KMS-11 (cell line): ENCODE results near the gene ATP8A1.

Source experiments
- H2AFZ ChIP-seq: fragments of 200-600 bp; sonication (generic); 2 replicates; pipeline ENCODE4 v1.6.1; 2016; ENCODE audit warnings: antibody characterized with exemption, mixed run types, low read depth
- H3K27ac ChIP-seq: fragments of 200-600 bp; sonication (generic); 2 replicates; pipeline ENCODE4 v1.6.1; 2016; ENCODE audit warnings: mild to moderate bottlenecking, mixed run types
- H3K27me3 ChIP-seq: fragments of 200-600 bp; sonication (generic); 2 replicates; pipeline ENCODE4 v1.6.1; 2017; ENCODE audit warnings: mild to moderate bottlenecking, low read depth, mixed run types, moderate library complexity; ENCODE audit not compliant: insufficient read depth
- H3K36me3 ChIP-seq: fragments of 200-600 bp; sonication (generic); 2 replicates; pipeline ENCODE4 v1.6.1; 2017; ENCODE audit warnings: mild to moderate bottlenecking, mixed run types; ENCODE audit not compliant: insufficient read depth
- H3K4me1 ChIP-seq: fragments of 200-600 bp; sonication (generic); 2 replicates; pipeline ENCODE4 v1.6.1; 2016; ENCODE audit warnings: mild to moderate bottlenecking, low read depth, mixed run types; ENCODE audit not compliant: poor library complexity, severe bottlenecking
- H3K4me2 ChIP-seq: fragments of 200-600 bp; sonication (generic); 2 replicates; pipeline ENCODE4 v1.7.0; 2016; ENCODE audit warnings: mild to moderate bottlenecking, mixed run types
- H3K4me3 ChIP-seq: fragments of 200-600 bp; sonication (generic); IDR thresholded peaks from 2 replicates; pipeline ENCODE4 v1.6.1; 2017; ENCODE audit warnings: low read depth, low read length, mixed read lengths; ENCODE audit not compliant: insufficient read depth
- H3K79me2 ChIP-seq: fragments of 200-600 bp; sonication (generic); 2 replicates; pipeline ENCODE4 v1.6.1; 2016; ENCODE audit warnings: low read depth, mixed run types; ENCODE audit not compliant: insufficient read depth
- H3K9ac ChIP-seq: fragments of 200-600 bp; sonication (generic); 2 replicates; pipeline ENCODE4 v1.6.1; 2016; ENCODE audit warnings: mild to moderate bottlenecking, mixed run types
- H4K20me1 ChIP-seq: fragments of 200-600 bp; sonication (generic); 2 replicates; pipeline ENCODE4 v1.6.1; 2016; ENCODE audit warnings: mild to moderate bottlenecking, mixed run types; ENCODE audit not compliant: insufficient read depth
- TF ChIP-seq, protein P1 (sequence below): fragments of 200-600 bp; sonication (generic); conservative IDR thresholded peaks from 2 replicates; pipeline ENCODE4 v1.6.1; 2017; ENCODE audit warnings: low read depth, mild to moderate bottlenecking, antibody characterized with exemption, low read length, moderate library complexity, mixed read lengths

Gene ATP8A1

GRCh38 chr4:42633605-42634388 is 23.1 kb downstream of the ATP8A1 start:
- Histone ChIP-seq H3K4me2 (no peak overlapping the region), H3K9ac (no peak overlapping the region), H3K27me3 (no peaks in the 10 kb centered on the region), H2AFZ (no peak overlapping the region), H3K79me2 (no peaks in the 10 kb centered on the region), H4K20me1 (no peaks in the 10 kb centered on the region), H3K4me1 (peaks cover 36% of the 10 kb centered on the region), H3K27ac (no peak overlapping the region), H3K4me3 (no peak overlapping the region), H3K36me3 (no peaks in the 10 kb centered on the region)
- TF ChIP-seq, protein P1, sequence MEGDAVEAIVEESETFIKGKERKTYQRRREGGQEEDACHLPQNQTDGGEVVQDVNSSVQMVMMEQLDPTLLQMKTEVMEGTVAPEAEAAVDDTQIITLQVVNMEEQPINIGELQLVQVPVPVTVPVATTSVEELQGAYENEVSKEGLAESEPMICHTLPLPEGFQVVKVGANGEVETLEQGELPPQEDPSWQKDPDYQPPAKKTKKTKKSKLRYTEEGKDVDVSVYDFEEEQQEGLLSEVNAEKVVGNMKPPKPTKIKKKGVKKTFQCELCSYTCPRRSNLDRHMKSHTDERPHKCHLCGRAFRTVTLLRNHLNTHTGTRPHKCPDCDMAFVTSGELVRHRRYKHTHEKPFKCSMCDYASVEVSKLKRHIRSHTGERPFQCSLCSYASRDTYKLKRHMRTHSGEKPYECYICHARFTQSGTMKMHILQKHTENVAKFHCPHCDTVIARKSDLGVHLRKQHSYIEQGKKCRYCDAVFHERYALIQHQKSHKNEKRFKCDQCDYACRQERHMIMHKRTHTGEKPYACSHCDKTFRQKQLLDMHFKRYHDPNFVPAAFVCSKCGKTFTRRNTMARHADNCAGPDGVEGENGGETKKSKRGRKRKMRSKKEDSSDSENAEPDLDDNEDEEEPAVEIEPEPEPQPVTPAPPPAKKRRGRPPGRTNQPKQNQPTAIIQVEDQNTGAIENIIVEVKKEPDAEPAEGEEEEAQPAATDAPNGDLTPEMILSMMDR: no peak

DNA sequence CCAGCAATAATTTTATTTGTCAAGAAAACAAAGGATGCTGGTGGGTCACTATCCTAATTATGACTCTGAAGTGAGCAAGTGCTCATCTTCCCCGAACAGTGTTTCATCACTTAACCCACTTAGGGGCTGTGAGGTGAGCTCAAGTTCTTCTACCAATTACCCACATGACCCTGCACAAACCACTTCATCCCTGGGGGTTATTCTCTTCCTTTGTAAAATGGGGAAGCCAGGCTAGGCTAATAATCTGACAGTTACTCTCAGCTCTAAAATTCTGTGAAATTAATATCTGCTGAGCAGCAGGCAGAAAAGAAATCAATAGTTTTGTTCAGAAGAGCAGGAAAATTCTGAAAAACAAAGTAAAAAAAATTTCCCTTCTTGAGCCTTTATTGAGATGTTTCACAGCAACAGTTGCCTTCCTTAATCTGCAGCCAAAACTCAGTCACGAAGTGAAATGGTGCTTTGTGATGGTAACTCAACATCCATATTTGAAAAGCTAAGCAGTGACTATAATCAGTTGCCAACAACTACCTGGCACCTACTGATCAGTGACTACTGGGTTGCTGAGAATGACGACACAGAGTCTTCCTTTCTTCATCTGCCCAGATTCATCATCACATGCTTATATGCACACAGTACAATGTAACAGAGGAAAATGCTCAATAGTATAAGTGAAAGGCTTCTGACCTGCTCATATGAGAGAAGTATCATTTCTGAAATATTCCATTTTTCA is 24.1 kb downstream of the ATP8A1 start:
- no peak overlapping the region for H3K4me3 ChIP-seq
- H3K9ac ChIP-seq: no peak overlapping the region
- H3K27ac ChIP-seq: no peak overlapping the region
- no peak overlapping the region for H2AFZ ChIP-seq
- peaks cover 36% of the 10 kb centered on the region for H3K4me1 ChIP-seq
- H3K36me3 ChIP-seq: no peaks in the 10 kb centered on the region
- H3K27me3 ChIP-seq: no peaks in the 10 kb centered on the region
- H3K4me2 ChIP-seq: no peak overlapping the region
- no peaks in the 10 kb centered on the region for H4K20me1 ChIP-seq
- TF ChIP-seq, protein P1: no peak
- H3K79me2 ChIP-seq: no peaks in the 10 kb centered on the region

DNA sequence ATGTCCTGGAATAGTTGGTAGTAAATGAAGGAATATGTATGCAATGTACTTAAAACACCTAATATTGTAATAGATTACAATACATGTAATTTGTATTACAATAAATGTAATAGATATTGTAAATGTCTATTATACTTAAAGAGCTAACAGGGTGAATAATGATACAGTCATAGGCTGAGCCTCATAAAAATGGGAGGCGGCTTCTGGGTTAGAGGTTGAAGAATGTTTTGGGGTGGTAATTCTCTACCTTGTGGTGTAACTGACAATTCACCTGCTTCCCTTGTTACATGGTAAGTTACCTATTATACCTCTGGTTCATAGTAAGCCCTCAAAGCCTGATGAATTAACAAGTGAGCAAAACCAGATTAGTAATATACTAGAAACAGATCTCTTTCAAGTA is 26.0 kb downstream of the ATP8A1 start:
- H3K79me2 ChIP-seq: no peaks in the 10 kb centered on the region; the same call in 1 of the 2 replicates
- TF ChIP-seq, protein P1: no peak
- H4K20me1 ChIP-seq: no peaks in the 10 kb centered on the region
- no peak overlapping the region for H3K4me3 ChIP-seq
- no peak overlapping the region for H2AFZ ChIP-seq
- no peaks in the 10 kb centered on the region for H3K36me3 ChIP-seq
- H3K4me2 ChIP-seq: no peak overlapping the region
- peaks cover 42% of the 10 kb centered on the region for H3K4me1 ChIP-seq
- H3K9ac ChIP-seq: no peak overlapping the region
- no peak overlapping the region for H3K27ac ChIP-seq
- H3K27me3 ChIP-seq: no peaks in the 10 kb centered on the region

GRCh38 chr4:42628740-42629139 is 28.2 kb downstream of the ATP8A1 start:
- H3K27ac ChIP-seq: peak overlapping the region; percentile 48; the same call in 1 of the 2 replicates
- H4K20me1 ChIP-seq: no peaks in the 10 kb centered on the region
- H3K27me3 ChIP-seq: no peaks in the 10 kb centered on the region
- H3K36me3 ChIP-seq: no peaks in the 10 kb centered on the region
- no peaks in the 10 kb centered on the region; the same call in 1 of the 2 replicates for H3K79me2 ChIP-seq
- H2AFZ ChIP-seq: no peak overlapping the region
- H3K4me3 ChIP-seq: no peak overlapping the region
- H3K9ac ChIP-seq: no peak overlapping the region
- peak overlapping the region; percentile 48; the same call in 1 of the 2 replicates for H3K4me2 ChIP-seq
- H3K4me1 ChIP-seq: peaks cover 55% of the 10 kb centered on the region
- TF ChIP-seq, protein P1: no peak
